BJ (cell line): Measurements from ENCODE around the gene ZHX3. TPM values are rescaled to one million over a fixed set of nuclear protein-coding genes. Genes with fewer than 3 reads are reported as not detected.

ENCODE experiments used
- CTCF ChIA-PET: fragments of 350-600 bp; formaldehyde crosslinking; extraction: SDS; loops from one replicate; lab custom pipeline; 2021; ENCODE audit warnings: antibody characterized with exemption, inconsistent platforms; lab: Yijun Ruan, JAX
- POLR2A ChIA-PET: fragments of 300-600 bp; sonication (Branson Sonifier 250); formaldehyde crosslinking; extraction: SDS; loops from one replicate; lab custom pipeline; 2021; ENCODE audit warnings: antibody characterized with exemption; lab: Charles Lee
- DNase-seq: peaks from one replicate; pipeline ENCODE4 v3.0.0-alpha.2; 2011; ENCODE audit warnings: low read depth
- H3K27me3 ChIP-seq: 2 replicates; pipeline ENCODE4 v1.6.0; 2011; ENCODE audit warnings: low read length; ENCODE audit not compliant: control insufficient read depth, insufficient read depth
- H3K36me3 ChIP-seq: 2 replicates; pipeline ENCODE4 v1.5.1; 2011; ENCODE audit warnings: low read length; ENCODE audit not compliant: control insufficient read depth, insufficient read depth
- H3K4me3 ChIP-seq: 2 replicates; pipeline ENCODE4 v1.5.1; 2011; ENCODE audit warnings: low read depth, mild to moderate bottlenecking, control low read depth, low read length
- CTCF ChIP-seq: IDR thresholded peaks from 2 replicates; pipeline ENCODE4 v1.5.1; 2011; ENCODE audit warnings: low read depth, mild to moderate bottlenecking, control low read depth, inconsistent platforms, low read length, moderate library complexity; ENCODE audit not compliant: insufficient read depth
- polyA plus RNA-seq: library from polyadenylated mRNA; depleted of rRNA; stranded (reverse); fragments of >200 nt; gene quantifications from 2 replicates; pipeline ENCODE4 v1.2.3, GENCODE V29; 2011

Gene ZHX3
- polyA plus RNA-seq, 1 experiment = 23.9 TPM

DNA sequence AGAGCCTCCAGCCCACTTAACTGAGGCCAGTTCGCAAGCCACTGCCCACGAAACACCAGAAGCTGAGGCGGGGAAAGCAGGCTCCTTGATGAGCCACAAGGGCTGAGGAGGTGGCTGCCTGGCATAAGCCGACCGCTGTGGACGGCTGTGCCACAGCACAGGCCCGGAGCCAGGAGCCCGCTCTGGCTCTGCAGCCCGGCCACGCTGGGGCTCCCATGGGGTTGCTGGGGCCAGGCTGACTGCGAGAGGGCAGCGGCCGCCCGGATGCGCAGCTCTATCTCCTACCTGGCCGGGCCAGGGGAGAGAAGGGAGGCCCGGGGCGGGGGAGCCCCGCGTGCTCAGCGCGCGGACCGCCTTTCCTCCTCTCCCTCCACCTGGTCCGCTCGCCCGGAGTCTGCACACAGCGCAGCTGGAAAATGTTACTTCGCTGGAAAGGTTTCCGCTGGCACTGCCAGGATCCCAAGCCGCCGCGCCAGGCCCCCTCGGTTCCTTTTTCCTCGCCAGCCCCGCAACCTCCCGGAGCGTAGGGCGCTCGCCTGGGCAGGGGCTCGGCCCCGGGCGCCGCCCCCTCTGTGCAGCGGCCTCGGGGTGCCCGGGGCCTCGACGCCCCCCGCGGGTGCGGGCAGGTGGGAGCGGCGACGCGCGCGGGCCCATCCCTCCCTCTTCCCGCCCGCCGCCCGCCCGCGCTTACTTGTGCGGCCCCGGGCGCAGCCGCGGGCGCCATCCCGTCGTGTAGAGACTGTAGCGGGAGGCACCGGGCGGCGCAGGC lies 48.4 kb upstream of the ZHX3 start:
- DNase-seq = no peak
- CTCF ChIA-PET = interaction anchor here (1.4 kb wide), 2 partner anchors 10 to 44 kb away, joined by 3 to 4 read pairs; no protein-coding TSS in a partner anchor
- Histone ChIP-seq H3K4me3 (peak overlapping the region; percentile 6; the same call in 1 of the 2 replicates), H3K36me3 (no peaks in the 10 kb centered on the region), H3K27me3 (peaks cover 48% of the 10 kb centered on the region)
- POLR2A ChIA-PET = no interaction called here
- no peak for TF ChIP-seq CTCF

DNA sequence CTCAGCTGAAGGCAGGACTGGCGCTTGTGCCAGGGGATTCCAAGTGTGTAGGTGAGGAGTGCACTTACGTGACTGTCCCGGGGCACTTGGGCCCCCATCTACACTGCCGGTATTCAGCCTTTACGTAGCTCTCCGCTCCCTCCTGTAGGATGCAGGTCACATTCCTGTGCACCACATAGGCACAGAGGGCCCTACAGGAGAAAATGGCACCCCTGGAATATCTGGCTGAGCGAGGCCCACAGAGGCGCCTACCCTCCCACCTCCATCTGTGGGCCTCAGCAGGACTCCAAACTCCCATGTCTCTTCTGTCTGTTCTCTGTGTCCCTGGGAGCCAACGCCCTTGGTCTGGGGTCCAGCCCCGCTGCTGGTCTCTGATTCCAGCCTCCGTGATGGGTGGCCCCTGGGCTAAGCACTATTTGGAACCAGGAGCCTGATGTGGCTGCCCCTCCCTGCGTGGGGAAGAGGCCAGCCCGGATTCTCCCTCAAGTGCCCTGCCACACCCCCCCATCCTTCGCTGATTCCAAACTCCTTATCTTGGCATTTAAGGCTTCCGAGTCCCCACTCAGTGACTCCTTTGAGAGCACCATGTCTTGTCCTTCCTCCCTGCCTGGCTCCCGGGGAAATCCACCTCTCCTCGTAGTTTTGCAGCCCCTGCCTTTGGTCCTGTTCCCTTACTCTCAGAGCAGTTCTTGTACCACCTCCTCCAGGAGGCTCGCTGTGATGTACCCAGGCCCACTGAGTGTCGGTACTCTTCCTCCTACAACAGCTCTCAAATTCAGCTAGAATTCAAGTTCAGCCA lies 47.6 kb upstream of the ZHX3 start:
- TF ChIP-seq CTCF = no peak
- CTCF ChIA-PET = interaction anchor here (1.4 kb wide), 3 partner anchors 11 to 46 kb away, joined by 3 to 4 read pairs (median 3); no protein-coding TSS in a partner anchor
- H3K4me3 ChIP-seq = no peak overlapping the region
- no peaks in the 10 kb centered on the region for H3K36me3 ChIP-seq
- peaks cover 46% of the 10 kb centered on the region for H3K27me3 ChIP-seq
- POLR2A ChIA-PET = no interaction called here
- DNase-seq = no peak

- peaks cover 41% of the 10 kb centered on the region for H3K27me3 ChIP-seq
- H3K36me3 ChIP-seq = no peaks in the 10 kb centered on the region; the same call in 1 of the 2 replicates
- ChIA-PET CTCF (interaction anchor here (1.4 kb wide), 1 partner anchor 47 kb away, joined by 3 read pairs; no protein-coding TSS in a partner anchor), POLR2A (no interaction called here)
- no peak for DNase-seq
- TF ChIP-seq CTCF = no peak
- H3K4me3 ChIP-seq = no peak overlapping the region
Measured at GRCh38 chr20:41364236-41364855, 46.8 kb upstream of the ZHX3 start.

GRCh38 chr20:41363601-41364000 lies 46.1 kb upstream of the ZHX3 start:
- H3K4me3 ChIP-seq = no peak overlapping the region
- H3K27me3 ChIP-seq = peaks cover 38% of the 10 kb centered on the region
- no peak for DNase-seq
- TF ChIP-seq CTCF = no peak
- POLR2A ChIA-PET = no interaction called here
- H3K36me3 ChIP-seq = no peaks in the 10 kb centered on the region; the same call in 1 of the 2 replicates
- CTCF ChIA-PET = interaction anchor here (1.4 kb wide), 1 partner anchor 48 kb away, joined by 3 read pairs; no protein-coding TSS in a partner anchor
